NCI-H146 treated with DMSO at 0.1 percent for 48 hours (cell line): ENCODE measurements around the gene HNMT.

Source experiments
- DNase-seq: peaks from one replicate; lab custom pipeline; 2025; ENCODE audit not compliant: unreplicated experiment; lab: John Stamatoyannopoulos, UW

HNMT gene

DNA sequence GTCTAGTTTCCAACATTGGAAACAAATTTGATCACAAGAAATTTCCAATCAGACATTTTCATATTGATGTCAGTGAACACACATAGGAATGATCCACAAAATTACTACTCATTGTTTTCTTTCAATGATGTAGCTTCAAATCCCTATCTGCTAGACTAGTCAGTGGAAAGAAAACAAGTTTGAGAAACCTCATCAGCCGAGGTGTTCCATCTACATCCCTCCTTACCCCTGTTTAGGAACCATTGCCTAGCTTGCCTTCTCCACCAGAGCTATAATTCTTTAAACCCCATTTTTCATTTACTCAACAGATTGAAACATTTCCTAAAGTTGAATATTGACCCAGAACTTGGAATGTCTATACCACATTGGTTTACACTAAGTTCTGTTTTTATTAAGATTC lies 45.3 kb downstream of the HNMT start:
- DNase-seq, result no peak

DNA sequence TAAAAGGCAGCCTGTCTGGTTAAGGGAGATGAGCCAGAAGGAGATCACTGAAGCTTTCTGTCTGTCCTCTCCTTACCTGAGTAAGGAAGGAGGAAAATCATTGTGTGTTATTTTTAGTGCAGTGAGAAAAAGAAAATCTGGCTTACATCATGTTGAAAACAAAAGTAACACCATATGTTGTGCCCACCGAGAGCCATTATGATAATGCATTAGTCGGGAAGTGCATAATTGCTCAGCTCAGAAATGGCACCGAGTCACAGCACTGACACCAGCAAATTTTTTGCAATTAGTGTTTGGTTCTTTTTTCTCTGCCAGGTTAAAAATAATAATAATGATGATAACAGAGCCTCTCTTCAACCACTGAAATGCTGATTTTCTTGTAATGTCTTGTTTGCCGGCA lies 46.6 kb downstream of the HNMT start:
- no peak for DNase-seq

DNA sequence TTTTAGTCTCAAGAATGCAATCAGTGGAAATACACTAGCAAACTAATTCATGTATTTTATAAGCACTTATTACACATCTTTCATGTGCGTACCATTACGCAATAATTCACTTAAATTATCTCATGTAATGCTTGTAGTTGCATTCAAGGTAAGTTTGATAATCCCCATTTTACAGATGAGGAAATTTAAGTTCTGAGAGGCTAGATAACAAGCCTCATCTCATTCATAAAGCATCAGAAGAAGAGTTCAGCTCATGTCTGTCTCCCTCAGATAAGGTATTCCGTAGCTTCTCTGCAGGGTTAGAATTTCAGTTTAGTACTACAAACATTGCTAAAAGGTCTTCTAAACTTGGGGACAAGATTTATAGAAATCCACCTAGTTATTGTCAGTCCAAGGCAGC lies 47.8 kb downstream of the HNMT start:
- DNase-seq, result no peak

- no peak for DNase-seq
Observed at GRCh38 chr2:138012968-138013367, 48.7 kb downstream of the HNMT start.

DNA sequence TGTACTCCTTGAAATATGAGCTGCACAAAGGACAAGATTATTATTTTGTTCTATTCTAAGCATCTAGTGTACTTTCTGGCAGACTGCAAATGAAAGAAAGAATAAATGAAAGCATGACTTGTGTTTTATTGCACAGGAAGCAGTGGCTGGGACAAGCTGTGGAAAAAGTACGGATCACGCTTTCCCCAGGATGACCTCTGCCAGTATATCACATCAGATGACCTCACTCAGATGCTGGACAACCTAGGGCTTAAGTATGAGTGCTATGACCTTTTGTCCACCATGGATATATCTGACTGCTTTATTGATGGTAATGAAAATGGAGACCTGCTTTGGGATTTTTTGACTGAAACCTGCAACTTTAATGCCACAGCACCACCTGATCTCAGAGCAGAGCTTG lies 49.4 kb downstream of the HNMT start:
- DNase-seq, result no peak

GRCh38 chr2:138015494-138015893 lies 51.2 kb downstream of the HNMT start:
- no peak for DNase-seq

DNA sequence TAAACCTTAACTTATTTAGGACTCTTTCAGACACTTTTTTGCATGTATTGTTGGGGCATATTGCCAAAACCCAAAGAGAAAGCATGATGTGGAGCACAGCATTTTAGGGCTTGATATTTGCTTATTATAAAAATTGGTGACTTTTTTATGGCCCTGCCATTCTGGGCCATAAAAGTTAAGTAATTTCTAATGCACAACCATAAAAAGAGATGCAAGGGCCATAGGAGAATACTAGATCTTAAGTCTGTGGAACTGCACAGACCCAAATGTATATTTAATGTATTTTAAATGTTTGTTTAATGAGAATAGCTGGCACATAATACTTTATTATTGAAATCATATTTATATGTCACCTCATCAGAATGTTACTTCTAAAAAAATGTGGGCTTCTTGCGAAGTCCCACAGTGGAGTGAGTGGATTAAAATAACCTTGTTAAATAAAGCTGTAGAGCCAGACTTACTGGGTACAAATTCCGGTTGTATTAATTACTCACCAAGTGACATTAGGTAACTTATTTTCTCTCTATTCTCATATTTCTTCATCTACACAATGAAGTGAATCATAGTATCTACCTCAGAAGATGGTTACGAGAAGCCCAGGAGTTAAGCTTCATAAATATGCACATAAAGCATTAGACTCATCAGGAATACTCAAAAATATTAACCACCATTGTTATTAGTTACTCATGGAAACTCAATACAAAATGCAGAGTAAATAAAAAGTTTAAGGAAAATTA lies 52.2 kb downstream of the HNMT start:
- no peak for DNase-seq

DNA sequence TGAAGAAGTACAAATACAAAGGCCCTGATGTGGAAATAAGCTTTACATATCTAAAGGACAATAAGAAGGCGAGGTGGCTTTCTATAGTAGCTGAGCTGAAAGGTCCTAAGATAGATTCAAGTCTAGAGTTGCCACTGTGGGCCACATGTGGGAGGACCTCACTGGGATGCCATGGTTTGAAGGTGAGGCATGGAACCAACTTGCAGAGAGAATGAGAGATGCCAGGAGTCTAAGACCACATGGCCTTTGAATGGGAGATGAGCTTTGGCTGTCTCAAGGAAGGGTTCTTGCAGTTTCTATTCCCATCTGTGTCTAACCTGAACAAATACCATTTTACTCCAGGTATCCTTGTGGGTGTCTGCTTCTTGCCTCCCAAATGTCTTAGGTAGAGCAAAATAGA lies 53.6 kb downstream of the HNMT start:
- DNase-seq, result no peak

DNA sequence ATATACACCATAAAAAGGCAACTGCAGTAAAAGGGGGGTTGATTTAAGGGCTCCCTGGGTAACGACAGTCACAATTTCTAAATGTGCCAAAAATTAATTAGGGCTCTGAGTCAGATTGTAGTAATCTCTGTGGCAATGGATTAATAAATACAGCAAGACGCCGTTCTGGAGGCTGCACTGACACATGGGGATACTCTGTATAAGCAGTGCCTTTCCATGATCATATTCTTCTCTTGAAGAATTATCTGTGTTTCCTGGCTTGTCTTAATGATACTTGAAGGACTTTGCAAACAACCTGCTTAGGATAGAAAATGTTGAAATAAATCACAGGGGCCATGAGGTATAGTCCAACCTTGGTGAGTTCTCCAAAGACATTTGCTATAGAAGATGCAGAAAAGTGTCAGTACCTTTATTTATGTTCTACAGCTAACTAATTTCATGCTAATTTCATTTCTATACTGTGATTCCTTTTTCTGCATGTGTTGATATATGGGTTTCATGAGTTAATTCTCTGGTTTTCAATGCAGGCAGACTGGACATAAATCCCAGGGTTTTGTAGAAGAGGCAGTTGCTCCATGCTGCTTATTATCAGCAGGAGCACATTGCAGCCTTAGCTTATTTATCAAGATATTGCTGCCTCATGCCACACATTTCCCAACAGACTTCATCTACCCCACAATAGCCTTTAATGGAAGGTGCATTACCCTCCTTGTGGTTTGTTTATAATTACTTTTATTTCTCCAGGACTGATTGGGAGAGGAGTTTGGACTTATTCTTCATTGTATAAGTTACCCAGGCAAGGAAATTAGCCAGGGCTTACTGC lies 54.8 kb downstream of the HNMT start:
- no peak for DNase-seq

GRCh38 chr2:138020432-138020831 lies 56.2 kb downstream of the HNMT start:
- DNase-seq, result peak; percentile 87

GRCh38 chr2:138021154-138021553 lies 56.9 kb downstream of the HNMT start:
- DNase-seq, result no peak

- DNase-seq, result no peak
Observed at GRCh38 chr2:138023298-138023697, 59.0 kb downstream of the HNMT start.

- DNase-seq, result no peak
Observed at GRCh38 chr2:138023976-138024375, 59.7 kb downstream of the HNMT start.

- no peak for DNase-seq
Observed at GRCh38 chr2:138026111-138027020, 62.1 kb downstream of the HNMT start.

DNA sequence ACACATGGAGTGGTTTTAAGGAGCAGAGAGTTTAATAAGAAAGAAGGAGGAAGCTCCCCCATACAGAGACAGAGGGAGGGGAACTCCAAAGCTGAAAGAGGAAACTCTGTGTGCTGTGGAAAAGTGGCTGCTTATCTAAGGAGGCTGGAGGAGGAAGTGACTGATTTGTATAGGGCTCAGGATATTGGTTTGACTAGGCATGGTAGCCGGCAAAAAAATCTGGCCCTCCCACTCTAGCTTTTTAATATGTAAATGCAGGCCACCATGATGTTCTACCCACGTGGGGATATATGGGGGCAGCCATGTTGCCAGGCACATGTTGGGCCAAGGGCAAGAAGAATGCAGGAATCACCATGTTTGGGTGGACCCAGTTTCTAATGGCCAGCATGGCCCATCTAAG lies 64.3 kb downstream of the HNMT start:
- no peak for DNase-seq

DNA sequence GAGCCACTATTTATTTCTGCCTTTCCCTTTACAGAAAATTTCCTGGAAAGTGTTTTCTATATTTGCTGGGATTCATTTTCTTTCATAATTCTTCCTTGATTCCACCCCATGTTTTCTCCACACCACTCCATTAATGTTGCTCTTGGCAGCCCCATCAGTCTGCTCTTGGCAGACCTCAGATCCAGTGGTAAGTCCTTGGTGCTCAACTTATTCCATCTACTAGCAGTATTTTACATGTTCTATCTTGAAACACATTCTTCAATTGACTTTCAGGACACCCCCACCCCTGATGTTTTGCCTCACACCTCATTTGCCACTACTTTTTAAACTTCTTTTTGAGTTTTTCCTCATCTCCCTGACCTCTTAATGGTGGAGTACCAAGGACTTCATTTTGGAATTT lies 65.0 kb downstream of the HNMT start:
- DNase-seq, result no peak

DNA sequence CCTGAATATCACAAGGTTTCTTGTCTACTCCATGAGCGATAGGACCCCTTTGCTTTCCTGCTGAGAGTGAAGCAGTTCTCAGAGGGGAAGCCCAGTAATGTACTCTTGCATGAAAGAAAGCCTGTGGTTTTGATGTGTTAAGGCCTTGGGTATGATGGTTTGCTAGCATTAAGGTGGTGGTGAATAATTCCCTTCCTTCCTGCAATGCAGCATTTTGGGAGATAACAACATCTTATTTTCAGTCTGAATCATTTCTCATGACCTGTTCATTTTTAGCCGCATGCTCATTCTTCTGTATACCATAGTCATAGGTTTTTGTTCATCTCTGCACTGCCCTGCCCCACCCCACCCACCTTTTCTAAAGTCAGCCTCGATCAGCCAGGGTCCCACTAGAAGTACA lies 66.2 kb downstream of the HNMT start:
- no peak for DNase-seq

GRCh38 chr2:138032334-138032733 lies 68.1 kb downstream of the HNMT start:
- no peak for DNase-seq

GRCh38 chr2:138034536-138034935 lies 70.3 kb downstream of the HNMT start:
- no peak for DNase-seq

- no peak for DNase-seq
Observed at GRCh38 chr2:138035608-138036217, 71.4 kb downstream of the HNMT start.

DNA sequence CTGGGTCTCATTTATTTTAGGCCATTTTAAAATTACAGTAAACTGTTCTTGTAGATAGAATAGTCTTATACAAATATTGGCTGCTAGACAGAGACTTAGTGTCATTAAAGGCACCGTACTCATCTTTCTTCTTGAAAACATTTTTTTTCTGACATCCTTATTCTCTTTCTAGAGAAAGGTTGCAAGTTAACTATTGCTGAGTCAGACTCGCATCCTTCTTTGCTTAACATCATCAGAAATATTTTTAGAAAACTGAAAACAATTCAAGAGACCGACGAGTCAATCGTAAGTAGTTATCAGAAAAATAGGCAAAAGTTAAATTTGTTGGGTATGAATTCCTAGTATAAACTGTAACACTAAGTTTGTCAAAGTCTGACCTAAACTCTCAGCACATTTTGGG lies 72.2 kb downstream of the HNMT start:
- no peak for DNase-seq
